Measurements from ENCODE around the gene UMODL1.

UMODL1 gene

GRCh38 chr21:42118901-42119300, 47.8 kb downstream of the UMODL1 start:
- DNase-seq, result no peak

- DNase-seq, result peak; percentile 50
Observed at GRCh38 chr21:42120101-42120902, 49.2 kb downstream of the UMODL1 start.

- no peak for DNase-seq
Observed at GRCh38 chr21:42120903-42121535, 49.9 kb downstream of the UMODL1 start.

- no peak for DNase-seq
Observed at GRCh38 chr21:42121794-42122193, 50.7 kb downstream of the UMODL1 start.

GRCh38 chr21:42122398-42122797, 51.3 kb downstream of the UMODL1 start:
- DNase-seq, result no peak

GRCh38 chr21:42122808-42123207, 51.7 kb downstream of the UMODL1 start:
- no peak for DNase-seq

GRCh38 chr21:42123219-42123908, 52.2 kb downstream of the UMODL1 start:
- DNase-seq, result no peak

- no peak for DNase-seq
Observed at GRCh38 chr21:42124081-42124480, 53.0 kb downstream of the UMODL1 start.

GRCh38 chr21:42124826-42125570, 53.9 kb downstream of the UMODL1 start:
- DNase-seq, result no peak

GRCh38 chr21:42125571-42126544, 54.7 kb downstream of the UMODL1 start:
- peak; percentile 17 for DNase-seq

GRCh38 chr21:42127164-42128150, 56.3 kb downstream of the UMODL1 start:
- no peak for DNase-seq

GRCh38 chr21:42129300-42130266, 58.5 kb downstream of the UMODL1 start:
- DNase-seq, result no peak

GRCh38 chr21:42130441-42130840, 59.3 kb downstream of the UMODL1 start:
- no peak for DNase-seq

GRCh38 chr21:42132183-42132582, 61.1 kb downstream of the UMODL1 start:
- DNase-seq, result no peak

- DNase-seq, result no peak
Observed at GRCh38 chr21:42133131-42133530, 62.0 kb downstream of the UMODL1 start.

- DNase-seq, result no peak
Observed at GRCh38 chr21:42135386-42136052, 64.4 kb downstream of the UMODL1 start.

GRCh38 chr21:42137191-42137904, 66.2 kb downstream of the UMODL1 start:
- no peak for DNase-seq
